Calu3 (cell line): ENCODE measurements around the gene DDX10. TPM values are rescaled to one million over a fixed set of nuclear protein-coding genes. Genes with fewer than 3 reads are reported as not detected.

ENCODE experiments used
- BruUV-seq: library from RNA; stranded (reverse); fragments of 400-500 nt; replicated peaks from 2 replicates; lab custom pipeline; 2021; lab: Mats Ljungman, UMichigan
- CTCF ChIA-PET: fragments of 300-600 bp; sonication (Branson Sonifier 250); formaldehyde crosslinking; loops from one replicate; lab custom pipeline; 2022; ENCODE audit warnings: antibody characterized with exemption; lab: Charles Lee
- DNase-seq: peaks from one replicate; pipeline ENCODE4 v3.0.0; 2022
- H3K27ac Mint-ChIP-seq: one replicate; pipeline ENCODE4 v1.8.0; 2022; ENCODE audit warnings: mixed read lengths; ENCODE audit not compliant: unreplicated experiment
- H3K27me3 Mint-ChIP-seq: one replicate; pipeline ENCODE4 v1.8.0; 2022; ENCODE audit warnings: mixed read lengths; ENCODE audit not compliant: unreplicated experiment
- H3K36me3 Mint-ChIP-seq: one replicate; pipeline ENCODE4 v1.8.0; 2022; ENCODE audit warnings: mild to moderate bottlenecking, moderate library complexity, mixed read lengths; ENCODE audit not compliant: insufficient read depth, unreplicated experiment
- H3K4me1 Mint-ChIP-seq: one replicate; pipeline ENCODE4 v1.8.0; 2022; ENCODE audit warnings: mild to moderate bottlenecking, low read depth, mixed read lengths; ENCODE audit not compliant: unreplicated experiment
- H3K4me3 Mint-ChIP-seq: one replicate; pipeline ENCODE4 v1.8.0; 2022; ENCODE audit warnings: mild to moderate bottlenecking, low read depth, moderate library complexity, mixed read lengths; ENCODE audit not compliant: unreplicated experiment
- H3K9me3 Mint-ChIP-seq: one replicate; pipeline ENCODE4 v1.8.0; 2022; ENCODE audit warnings: low read depth, mixed read lengths; ENCODE audit not compliant: unreplicated experiment
- intact Hi-C: fragments of 100-400 bp; cut with micrococcal nuclease; formaldehyde crosslinking; loops from one replicate; pipeline ENCODE4 v1.10.0; 2022; ENCODE audit not compliant: unreplicated experiment
- total RNA-seq: library from RNA; stranded (reverse); gene quantifications from 2 replicates; pipeline ENCODE4 v1.2.3, GENCODE V29; 2022
- TF ChIP-seq, protein P1 (sequence below): fragments of 200-600 bp; IDR thresholded peaks from one replicate; pipeline ENCODE4 v1.8.0; 2022; ENCODE audit warnings: antibody characterized with exemption; ENCODE audit not compliant: unreplicated experiment

The DDX10 gene
- total RNA-seq, 1 experiment from 2014 or later = 31.2 TPM

DNA sequence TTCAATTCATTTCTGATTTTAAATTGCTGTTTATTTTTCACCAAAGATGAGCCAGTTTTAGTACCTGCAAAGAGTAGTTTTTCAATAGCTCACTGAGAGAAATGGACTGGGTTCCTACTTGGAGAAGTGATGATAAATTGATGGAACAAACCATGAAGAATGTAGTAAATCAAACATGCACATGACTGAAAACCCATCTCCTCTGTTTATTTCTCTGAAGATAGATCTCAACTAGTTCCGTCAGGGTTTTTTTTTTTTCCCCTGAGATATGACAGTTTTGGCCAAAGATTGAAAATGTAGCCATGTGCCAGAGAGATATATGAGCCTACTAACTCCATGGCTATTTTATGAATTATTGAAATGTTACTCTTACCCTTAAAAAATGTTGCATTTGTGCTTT, 239.6 kb downstream of the DDX10 start:
- intact Hi-C loops = no loop called here
- Mint-ChIP-seq H3K9me3 (no peaks in the 10 kb centered on the region), H3K27me3 (no peaks in the 10 kb centered on the region), H3K36me3 (no peaks in the 10 kb centered on the region), H3K27ac (no peak overlapping the region), H3K4me3 (no peak overlapping the region), H3K4me1 (peaks cover 45% of the 10 kb centered on the region)
- no TSS peak for BruUV-seq
- TF ChIP-seq, protein P1, sequence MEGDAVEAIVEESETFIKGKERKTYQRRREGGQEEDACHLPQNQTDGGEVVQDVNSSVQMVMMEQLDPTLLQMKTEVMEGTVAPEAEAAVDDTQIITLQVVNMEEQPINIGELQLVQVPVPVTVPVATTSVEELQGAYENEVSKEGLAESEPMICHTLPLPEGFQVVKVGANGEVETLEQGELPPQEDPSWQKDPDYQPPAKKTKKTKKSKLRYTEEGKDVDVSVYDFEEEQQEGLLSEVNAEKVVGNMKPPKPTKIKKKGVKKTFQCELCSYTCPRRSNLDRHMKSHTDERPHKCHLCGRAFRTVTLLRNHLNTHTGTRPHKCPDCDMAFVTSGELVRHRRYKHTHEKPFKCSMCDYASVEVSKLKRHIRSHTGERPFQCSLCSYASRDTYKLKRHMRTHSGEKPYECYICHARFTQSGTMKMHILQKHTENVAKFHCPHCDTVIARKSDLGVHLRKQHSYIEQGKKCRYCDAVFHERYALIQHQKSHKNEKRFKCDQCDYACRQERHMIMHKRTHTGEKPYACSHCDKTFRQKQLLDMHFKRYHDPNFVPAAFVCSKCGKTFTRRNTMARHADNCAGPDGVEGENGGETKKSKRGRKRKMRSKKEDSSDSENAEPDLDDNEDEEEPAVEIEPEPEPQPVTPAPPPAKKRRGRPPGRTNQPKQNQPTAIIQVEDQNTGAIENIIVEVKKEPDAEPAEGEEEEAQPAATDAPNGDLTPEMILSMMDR = no peak
- CTCF ChIA-PET = no interaction called here
- no peak for DNase-seq

DNA sequence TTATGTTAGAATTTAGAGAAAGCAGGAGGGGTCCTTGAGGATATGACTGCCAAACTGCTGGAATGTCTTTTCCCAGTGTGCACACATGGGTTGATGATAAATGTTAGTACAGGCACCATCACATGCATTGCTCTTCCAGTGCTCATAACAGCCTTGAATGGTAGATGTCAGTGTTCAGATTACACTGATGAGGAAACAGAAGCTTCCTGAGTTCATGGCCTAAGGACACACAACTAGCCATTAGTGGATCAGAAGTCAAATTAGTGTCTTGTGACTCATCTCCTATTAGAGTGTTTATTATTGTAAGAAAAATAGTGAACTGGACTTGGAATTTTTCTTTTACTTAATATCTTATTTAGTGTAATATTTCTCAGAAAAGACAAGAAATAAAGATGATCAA, 241.5 kb downstream of the DDX10 start:
- Mint-ChIP-seq H3K4me3 (no peak overlapping the region), H3K27me3 (no peaks in the 10 kb centered on the region), H3K27ac (no peak overlapping the region), H3K9me3 (no peaks in the 10 kb centered on the region), H3K4me1 (peaks cover 44% of the 10 kb centered on the region), H3K36me3 (peaks cover 7% of the 10 kb centered on the region)
- intact Hi-C loops = no loop called here
- CTCF ChIA-PET = no interaction called here
- no TSS peak for BruUV-seq
- TF ChIP-seq, protein P1 = no peak
- DNase-seq = no peak

DNA sequence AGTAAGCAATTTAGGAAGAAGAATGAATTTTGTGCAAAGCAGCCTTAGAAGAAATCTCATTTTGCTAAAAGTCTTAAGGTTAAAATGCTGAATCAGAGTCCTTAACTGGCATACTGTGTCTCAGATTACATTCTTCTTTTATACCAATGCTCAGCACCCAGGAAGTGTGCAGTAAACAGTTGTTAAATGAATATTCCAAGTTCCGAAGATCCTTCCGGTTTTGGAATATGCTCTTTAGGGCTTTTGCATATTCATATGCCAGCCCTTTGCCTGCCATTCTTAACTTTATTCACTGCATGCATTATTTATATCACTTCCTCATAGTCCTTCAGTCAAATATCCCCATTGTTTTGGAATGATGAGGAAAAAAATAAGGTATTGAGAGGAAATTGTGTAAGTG, 242.0 kb downstream of the DDX10 start:
- Mint-ChIP-seq H3K27ac (no peak overlapping the region), H3K4me3 (no peak overlapping the region), H3K4me1 (peaks cover 39% of the 10 kb centered on the region), H3K9me3 (no peaks in the 10 kb centered on the region), H3K27me3 (no peaks in the 10 kb centered on the region), H3K36me3 (peaks cover 7% of the 10 kb centered on the region)
- TF ChIP-seq, protein P1 = no peak
- CTCF ChIA-PET = interaction anchor here (0.7 kb wide), 1 partner anchor 198 kb away, joined by 3 read pairs; no protein-coding TSS in a partner anchor
- no peak for DNase-seq
- BruUV-seq = no TSS peak
- intact Hi-C loops = no loop called here

DNA sequence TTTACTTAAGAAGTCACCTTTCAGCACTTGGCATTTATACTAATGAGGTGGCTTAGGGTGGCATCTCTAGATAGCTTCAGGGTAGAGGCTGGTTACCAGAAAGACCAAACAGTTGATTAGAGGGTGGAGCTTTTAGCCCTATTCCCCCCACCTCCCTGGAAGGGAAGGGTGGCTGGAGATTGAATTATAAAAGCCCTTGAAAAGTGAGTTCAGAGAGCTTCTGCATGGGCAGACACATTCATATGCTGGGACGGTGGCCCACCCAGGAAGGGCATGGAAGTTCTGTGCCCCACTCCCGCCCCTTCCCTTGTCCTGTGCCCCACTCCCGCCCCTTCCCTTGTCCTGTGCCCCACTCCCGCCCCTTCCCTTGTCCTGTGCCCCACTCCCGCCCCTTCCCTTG, 244.2 kb downstream of the DDX10 start:
- H3K36me3 Mint-ChIP-seq = peaks cover 7% of the 10 kb centered on the region
- BruUV-seq = no TSS peak
- intact Hi-C loops = no loop called here

More for the DNA sequence above, 244.2 kb downstream of the DDX10 start:
- TF ChIP-seq, protein P1 = no peak
- Mint-ChIP-seq H3K27me3 (no peaks in the 10 kb centered on the region), H3K4me3 (no peak overlapping the region), H3K9me3 (no peaks in the 10 kb centered on the region), H3K27ac (no peak overlapping the region), H3K4me1 (peaks cover 49% of the 10 kb centered on the region)
- CTCF ChIA-PET = no interaction called here
- no peak for DNase-seq
